GM21360 (cell line): ENCODE results near the gene PRND.
"Not testable (repeated sequence)": the region's sequence is repeated elsewhere in the genome, so short reads cannot be mapped to it uniquely, and the experiment has no call there.

Experiments
- ATAC-seq: cut with Tn5 transposase; IDR thresholded peaks from one replicate; pipeline ENCODE4 v1.9.1; 2021; ENCODE audit warnings: mild to moderate bottlenecking, moderate library complexity; ENCODE audit not compliant: unreplicated experiment

The PRND gene

DNA sequence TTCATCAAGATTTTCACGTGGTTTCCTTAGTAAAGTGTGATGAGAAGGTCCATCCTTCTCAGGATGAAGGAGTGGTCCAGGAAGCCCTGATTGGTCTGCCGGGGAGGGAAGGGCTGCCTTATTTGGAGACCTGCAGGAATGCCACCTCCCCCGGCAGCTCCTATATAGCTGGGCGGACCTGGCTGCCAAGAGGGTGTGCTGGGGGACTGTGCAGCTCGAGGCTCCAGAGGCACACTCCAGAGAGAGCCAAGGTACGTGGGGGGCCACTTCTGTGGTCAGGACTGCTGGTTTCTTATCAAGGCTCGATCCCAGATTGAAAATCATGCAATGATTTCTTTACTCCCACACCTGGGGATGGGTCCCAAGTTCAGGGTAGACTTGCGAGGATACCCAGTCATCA lies at the start of gene PRND:
TSS of gene PRND (plus strand) at position 191 of the 400 bp plus-strand sequence. CDS start 2,643 bp downstream, outside the sequence.
- no peak for ATAC-seq

GRCh38 chr20:4672948-4673347 lies 48.8 kb upstream of the PRND start:
- ATAC-seq = no peak

DNA sequence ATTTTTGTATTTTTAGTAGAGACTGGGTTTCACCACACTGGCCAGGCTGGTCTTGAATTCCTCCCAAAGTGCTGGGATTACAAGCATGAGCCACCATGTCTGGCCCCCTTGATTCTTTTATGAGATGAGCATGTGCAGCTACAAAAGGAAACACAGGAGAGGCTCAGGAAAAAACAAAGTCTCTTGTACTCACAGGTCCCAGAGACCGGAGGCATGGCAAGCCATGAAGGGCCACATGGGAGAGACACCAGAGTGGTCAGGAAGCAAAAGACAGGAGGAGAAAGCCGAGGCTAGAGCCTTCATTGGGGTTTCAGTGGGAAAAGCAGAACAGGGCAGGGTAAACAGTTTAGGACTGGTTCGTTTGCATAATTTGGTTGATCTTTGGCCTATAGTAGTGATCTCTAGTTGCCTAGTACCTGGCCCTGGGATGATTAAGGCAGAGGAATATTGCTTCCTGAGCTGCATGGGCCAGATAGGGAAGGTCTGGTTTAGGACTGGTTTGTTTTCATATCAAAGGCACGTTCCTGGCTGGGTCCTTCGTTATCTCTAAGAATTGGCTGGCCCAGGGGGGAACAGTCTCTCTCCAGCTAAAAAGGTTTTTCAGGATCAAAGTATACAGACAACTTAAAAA lies 48.2 kb upstream of the PRND start:
- no peak for ATAC-seq

GRCh38 chr20:4674672-4675071 lies 47.0 kb upstream of the PRND start:
- no peak for ATAC-seq

DNA sequence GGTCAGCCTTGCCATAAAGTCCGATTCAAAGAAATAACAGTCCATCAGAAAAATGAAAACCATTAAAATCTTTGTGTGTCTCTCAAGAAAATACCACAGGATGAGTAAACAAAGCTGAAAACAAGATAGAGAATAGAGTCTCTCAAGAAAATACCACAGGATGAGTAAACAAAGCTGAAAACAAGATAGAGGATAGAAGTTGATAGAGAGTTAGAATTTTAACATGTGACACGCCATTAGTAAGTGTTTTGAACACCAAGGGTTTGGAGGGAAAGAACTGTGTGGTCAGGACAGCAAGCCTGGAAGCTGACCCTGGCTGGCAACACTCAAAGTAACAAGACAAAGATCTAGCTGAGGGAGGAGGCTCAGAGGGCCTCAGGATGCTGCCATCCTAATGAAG lies 43.9 kb upstream of the PRND start:
- ATAC-seq = no peak

DNA sequence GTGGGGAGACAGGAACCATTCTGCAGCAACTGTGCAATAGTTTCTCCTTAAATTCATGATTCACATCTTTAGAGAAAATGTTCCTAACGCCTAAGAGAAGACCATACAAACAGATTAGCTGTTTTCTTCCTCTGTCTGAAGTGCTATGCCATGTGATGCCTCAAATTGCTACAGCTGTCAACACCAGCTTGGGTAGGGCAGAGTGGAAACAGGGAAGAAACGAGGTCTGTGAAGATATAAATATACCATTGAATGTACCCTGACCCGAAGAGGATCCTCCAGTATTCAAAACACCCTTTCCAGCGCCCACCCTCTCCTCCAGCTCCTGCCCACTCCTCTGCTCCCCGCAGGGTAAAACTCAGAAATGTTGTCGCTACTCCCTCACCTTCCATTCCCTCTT lies 40.3 kb upstream of the PRND start:
- ATAC-seq = no peak

DNA sequence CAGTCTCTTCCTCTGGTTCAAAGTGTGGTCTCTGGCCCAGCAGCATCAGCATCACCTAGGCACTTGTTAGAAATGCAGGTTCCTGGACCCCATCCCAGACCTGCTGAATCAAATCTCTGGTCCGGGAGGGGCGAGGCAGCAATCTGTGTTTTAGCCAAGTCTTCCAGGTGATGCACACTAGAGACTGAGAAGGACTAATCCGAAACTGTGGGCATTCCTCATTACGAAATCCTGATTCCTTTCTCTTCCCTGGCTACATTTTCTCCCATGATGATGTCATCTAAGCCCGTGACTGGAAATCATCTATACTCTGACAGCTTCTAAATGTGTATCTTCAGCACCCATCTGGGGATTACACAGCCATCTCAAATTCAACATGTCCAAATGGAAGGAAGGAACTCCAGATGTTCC lies 39.7 kb upstream of the PRND start:
- ATAC-seq = no peak

- no peak for ATAC-seq
Observed at GRCh38 chr20:4682682-4683081, 39.0 kb upstream of the PRND start.

DNA sequence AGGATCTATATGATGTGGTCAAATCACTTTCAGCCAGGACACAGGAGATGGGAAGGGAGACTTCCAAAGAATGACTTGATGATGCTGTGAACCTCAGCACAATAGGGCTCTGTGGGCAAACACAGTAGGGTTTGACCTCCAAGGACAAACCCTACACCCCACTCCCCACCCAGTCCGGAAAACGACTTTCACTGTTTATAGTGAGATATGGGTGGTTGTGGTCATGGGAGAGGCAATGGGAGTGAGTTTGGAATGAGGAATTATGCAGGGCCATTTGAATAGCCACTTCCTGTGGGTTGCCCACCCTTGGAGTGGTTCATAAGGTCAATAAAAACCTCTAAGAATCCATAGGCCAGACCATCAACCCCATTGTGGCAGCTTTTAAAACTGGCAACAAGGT lies 38.4 kb upstream of the PRND start:
- ATAC-seq = no peak

- ATAC-seq = no peak
Observed at GRCh38 chr20:4684837-4685413, 36.8 kb upstream of the PRND start.

GRCh38 chr20:4685923-4686221 lies 35.8 kb upstream of the PRND start:
- ATAC-seq = no peak

DNA sequence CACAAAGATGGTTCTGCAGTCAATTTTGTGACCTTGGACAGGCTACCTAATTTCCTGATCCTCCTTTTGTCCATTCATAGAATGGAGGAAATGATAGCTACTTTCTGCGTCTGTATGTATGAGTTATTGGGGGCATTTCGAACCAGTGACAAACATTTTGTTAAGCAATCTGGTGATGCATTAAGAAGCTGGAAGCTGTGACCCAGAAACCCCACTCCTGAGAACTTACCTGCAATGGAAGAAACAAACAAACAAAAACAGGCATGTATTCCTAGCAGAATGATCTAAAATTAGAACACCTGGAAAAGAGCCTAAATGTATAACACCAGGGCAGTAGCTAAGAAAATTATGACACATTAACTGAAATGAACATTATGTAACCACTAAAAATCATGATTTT lies 33.4 kb upstream of the PRND start:
- ATAC-seq = no peak

- ATAC-seq = no peak
Observed at GRCh38 chr20:4689220-4689619, 32.5 kb upstream of the PRND start.

- no peak for ATAC-seq
Observed at GRCh38 chr20:4691753-4692152, 30.0 kb upstream of the PRND start.

DNA sequence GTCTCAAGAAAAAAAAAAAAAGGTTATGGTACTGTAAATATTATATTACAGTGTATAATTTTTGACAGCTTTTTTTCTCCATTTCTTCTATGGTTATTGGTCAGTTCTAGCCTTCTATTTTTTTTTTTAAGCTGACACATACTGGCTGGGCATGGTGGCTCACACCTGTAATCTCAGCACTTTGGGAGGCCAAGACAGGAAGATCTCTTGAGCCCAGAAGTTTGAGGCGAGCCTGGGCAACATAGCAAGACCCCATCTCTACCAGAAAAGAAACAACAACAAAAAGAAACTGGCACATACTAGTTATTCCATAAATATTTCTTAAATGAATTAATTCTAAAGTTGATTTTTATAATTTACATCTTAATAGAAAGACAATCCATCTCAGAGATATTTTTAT lies 27.6 kb upstream of the PRND start:
- ATAC-seq = no peak

- no peak for ATAC-seq
Observed at GRCh38 chr20:4697189-4697830, 24.4 kb upstream of the PRND start.

DNA sequence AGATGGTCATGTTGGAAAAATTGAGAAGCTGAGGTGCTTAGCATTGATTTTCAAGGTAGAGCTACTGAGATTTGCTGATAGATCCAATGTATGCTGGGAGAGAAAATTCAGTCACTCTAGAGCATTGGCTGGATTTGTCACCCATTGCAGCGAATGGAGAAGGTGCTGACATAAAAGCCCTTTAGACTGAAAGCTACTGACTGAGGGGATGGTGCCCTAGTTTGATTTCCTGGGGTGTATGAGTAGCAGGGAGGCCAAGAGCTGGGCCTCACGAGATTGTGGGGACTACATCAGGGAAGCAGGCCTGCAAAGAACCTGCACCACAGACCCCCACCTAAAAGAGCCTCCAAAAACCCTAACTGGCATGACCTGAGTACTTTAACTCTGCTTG lies 23.9 kb upstream of the PRND start:
- no peak for ATAC-seq

DNA sequence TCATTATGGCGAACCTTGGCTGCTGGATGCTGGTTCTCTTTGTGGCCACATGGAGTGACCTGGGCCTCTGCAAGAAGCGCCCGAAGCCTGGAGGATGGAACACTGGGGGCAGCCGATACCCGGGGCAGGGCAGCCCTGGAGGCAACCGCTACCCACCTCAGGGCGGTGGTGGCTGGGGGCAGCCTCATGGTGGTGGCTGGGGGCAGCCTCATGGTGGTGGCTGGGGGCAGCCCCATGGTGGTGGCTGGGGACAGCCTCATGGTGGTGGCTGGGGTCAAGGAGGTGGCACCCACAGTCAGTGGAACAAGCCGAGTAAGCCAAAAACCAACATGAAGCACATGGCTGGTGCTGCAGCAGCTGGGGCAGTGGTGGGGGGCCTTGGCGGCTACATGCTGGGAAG lies 22.5 kb upstream of the PRND start:
- no peak for ATAC-seq

DNA sequence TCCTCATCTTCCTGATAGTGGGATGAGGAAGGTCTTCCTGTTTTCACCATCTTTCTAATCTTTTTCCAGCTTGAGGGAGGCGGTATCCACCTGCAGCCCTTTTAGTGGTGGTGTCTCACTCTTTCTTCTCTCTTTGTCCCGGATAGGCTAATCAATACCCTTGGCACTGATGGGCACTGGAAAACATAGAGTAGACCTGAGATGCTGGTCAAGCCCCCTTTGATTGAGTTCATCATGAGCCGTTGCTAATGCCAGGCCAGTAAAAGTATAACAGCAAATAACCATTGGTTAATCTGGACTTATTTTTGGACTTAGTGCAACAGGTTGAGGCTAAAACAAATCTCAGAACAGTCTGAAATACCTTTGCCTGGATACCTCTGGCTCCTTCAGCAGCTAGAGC lies 21.8 kb upstream of the PRND start:
- no peak for ATAC-seq

GRCh38 chr20:4702562-4703280 lies 19.0 kb upstream of the PRND start:
- no peak for ATAC-seq

DNA sequence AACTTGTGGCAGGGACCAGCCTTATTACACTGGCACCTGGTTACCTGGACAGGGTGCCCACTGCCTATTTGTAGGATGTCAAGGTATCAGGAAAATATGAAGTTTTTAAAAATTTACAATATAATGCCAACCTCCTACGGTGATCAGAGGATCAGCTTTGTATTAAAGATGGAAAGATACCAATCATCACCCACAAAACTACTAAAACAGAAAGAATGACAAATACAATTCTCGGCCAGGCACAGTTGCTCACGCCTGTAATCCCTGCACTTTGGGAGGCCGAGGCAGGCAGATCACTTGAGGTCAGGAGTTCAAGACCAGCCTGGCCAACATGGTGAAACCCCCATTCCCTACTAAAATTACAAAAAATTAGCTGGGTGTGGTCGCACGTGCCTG lies 18.4 kb upstream of the PRND start:
- ATAC-seq = no peak

DNA sequence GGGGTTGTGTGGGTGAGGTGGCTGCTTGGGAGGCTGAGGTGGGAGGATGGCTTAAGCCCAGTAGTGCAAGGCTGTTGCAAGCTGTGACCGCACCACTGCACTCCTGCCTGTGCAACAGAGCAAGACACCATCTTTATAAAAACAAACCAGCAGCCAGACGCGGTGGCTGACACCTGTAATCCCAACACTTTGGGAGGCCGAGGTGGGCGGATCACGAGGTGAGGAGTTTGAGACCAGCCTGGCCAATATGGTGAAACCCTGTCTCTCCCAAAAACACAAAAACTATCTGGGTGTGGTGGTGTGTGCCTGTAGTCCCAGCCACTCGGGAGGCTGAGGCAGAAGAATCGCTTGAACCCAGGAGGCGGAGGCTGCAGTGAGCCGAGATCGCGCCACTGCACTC lies 14.8 kb upstream of the PRND start:
- not testable (repeated sequence) for ATAC-seq
